ENCODE results near the gene MST1R.

Gene MST1R

DNA sequence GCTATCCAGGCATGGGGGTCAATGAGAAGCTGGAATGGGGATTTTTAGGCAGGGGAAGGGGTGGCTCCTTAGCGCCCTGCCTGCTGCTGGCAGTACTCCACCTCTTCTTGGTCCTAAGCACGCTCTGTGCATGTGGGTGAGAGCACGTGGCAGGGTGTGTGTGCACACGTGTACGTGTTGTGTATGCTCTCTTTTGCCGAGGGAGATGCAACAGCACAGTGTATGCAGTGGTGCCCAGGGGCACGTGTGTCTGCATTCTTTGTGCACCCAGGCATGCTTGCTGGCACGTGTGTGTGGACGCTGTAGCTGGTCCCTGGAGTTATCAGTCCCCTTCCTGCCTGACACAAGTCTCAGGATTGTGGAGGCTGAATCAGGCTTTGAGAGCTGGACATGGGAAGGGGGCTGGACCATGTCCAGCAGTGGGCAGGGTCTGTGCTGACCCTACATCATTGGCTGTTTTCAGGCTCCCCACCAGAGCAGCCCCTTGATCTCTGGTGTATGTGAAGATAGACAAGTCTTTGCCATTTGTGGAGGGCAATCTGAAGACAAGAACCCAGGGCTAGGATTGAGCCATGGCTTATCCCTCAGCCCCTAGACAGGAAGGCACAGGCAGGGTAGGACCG, 32.0 kb downstream of the MST1R start:
- H3K4me3 ChIP-seq (ENCODE audit: low read length in 2 of 2): peak overlapping the region in 1 of 2 donors; percentile 32
- peak overlapping the region; percentile 31 for H2AK5ac ChIP-seq (ENCODE audit: low read depth, low read length)
- no peaks in the 10 kb centered on the region for H3K36me3 ChIP-seq (replicated peaks in 1 of 2; ENCODE audit: control insufficient read depth in 2 of 2, insufficient read depth in 2 of 2, low read length in 2 of 2)
- peak overlapping the region; percentile 35 for H2BK5ac ChIP-seq (ENCODE audit: low read length)
- H3K23ac ChIP-seq (ENCODE audit: low read depth, low read length, poor library complexity): peak overlapping the region; percentile 37
- H3K27me3 ChIP-seq (ENCODE audit: control insufficient read depth in 3 of 3, insufficient read depth in 3 of 3, low read depth in 1 of 3, low read length in 3 of 3): peaks cover 0 to 3% (median 0%) of the 10 kb centered on the region in 3 experiments
- peak overlapping the region; percentile 46 for H3K9ac ChIP-seq (ENCODE audit: low read depth, low read length, poor library complexity)
- no CpG with 5 or more reads among the region's 10 CpGs for WGBS, 2 donors (ENCODE audit: extremely low coverage in 2 of 2, insufficient read length in 2 of 2, insufficient replicate concordance in 1 of 2)
- peak overlapping the region; percentile 62 for H2AFZ ChIP-seq (ENCODE audit: low read length)
- peak overlapping the region; percentile 66 for H3K18ac ChIP-seq (ENCODE audit: low read length)
- peak overlapping the region; percentile 12 for H2BK12ac ChIP-seq (ENCODE audit: low read length)
- H3K27ac ChIP-seq (replicated peaks; ENCODE audit: low read length): no peak overlapping the region
- H3K79me1 ChIP-seq (ENCODE audit: low read depth, low read length): peaks cover 2% of the 10 kb centered on the region
- H4K8ac ChIP-seq (ENCODE audit: low read depth, low read length): no peak overlapping the region
- no peak overlapping the region for H4K91ac ChIP-seq (ENCODE audit: low read depth, low read length, poor library complexity)
- peak overlapping the region; percentile 72 for H2BK15ac ChIP-seq (ENCODE audit: low read length)
- peaks cover 31 to 57% of the 10 kb centered on the region in 2 donors for H3K4me1 ChIP-seq (ENCODE audit: control insufficient read depth in 2 of 2, insufficient read depth in 1 of 2, low read depth in 1 of 2, low read length in 2 of 2)
- H3K4me2 ChIP-seq (ENCODE audit: insufficient read depth, low read length, poor library complexity, severe bottlenecking): no peak overlapping the region
- DNase-seq (ENCODE audit: low spot score): no peak
- peak overlapping the region; percentile 10 for H3K14ac ChIP-seq (ENCODE audit: low read length)
- H3K9me3 ChIP-seq (replicated peaks in 1 of 2; ENCODE audit: control insufficient read depth in 2 of 2, insufficient read depth in 1 of 2, low read depth in 1 of 2, low read length in 2 of 2): peaks cover 0 to 1% of the 10 kb centered on the region in 2 donors
- H2BK120ac ChIP-seq (ENCODE audit: low read depth, low read length): no peak overlapping the region
- no peak overlapping the region for H3K4ac ChIP-seq (ENCODE audit: low read length)

DNA sequence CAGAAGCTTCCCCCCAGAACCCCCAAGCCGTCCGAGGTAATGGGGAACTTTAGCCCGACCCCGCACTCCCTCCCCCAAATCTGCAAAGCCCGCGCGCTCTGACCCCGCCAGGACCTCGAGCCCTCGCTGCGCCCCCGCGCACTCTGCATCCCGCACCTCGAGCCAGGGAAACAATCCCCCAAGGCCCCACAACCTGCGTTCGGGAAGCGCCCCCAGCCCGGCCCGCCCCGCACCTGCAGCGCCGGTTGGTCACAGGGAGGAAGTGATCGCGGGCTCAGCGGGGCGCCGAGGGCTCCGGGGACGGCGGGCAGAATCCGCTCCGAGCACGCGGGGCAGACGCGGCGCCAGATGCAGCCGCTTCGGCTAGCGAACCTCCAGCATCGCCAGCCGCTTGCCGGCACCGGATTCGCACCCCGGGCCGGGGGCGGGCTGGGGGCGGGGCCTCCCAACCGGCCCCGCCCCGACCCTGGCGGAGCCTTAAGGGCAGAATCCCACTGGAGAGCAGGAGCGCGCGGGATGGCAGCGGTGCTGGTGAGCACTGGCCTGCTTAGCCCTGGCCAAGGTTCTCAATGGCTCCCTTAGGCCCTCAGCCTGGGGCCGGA, 34.0 kb downstream of the MST1R start, which contains the start of gene CAMKV:
Gene CAMKV (minus strand): TSS at position 382 of the 602 bp plus-strand sequence. CDS start 7,518 bp downstream, outside the sequence.
- H3K36me3 ChIP-seq (replicated peaks in 1 of 2; ENCODE audit: control insufficient read depth in 2 of 2, insufficient read depth in 2 of 2, low read length in 2 of 2): no peaks in the 10 kb centered on the region
- DNase-seq (ENCODE audit: low spot score): peak; percentile 39
- peak within 1 kb of the TSS; percentile 54 for H3K9ac ChIP-seq (ENCODE audit: low read depth, low read length, poor library complexity)

DNA sequence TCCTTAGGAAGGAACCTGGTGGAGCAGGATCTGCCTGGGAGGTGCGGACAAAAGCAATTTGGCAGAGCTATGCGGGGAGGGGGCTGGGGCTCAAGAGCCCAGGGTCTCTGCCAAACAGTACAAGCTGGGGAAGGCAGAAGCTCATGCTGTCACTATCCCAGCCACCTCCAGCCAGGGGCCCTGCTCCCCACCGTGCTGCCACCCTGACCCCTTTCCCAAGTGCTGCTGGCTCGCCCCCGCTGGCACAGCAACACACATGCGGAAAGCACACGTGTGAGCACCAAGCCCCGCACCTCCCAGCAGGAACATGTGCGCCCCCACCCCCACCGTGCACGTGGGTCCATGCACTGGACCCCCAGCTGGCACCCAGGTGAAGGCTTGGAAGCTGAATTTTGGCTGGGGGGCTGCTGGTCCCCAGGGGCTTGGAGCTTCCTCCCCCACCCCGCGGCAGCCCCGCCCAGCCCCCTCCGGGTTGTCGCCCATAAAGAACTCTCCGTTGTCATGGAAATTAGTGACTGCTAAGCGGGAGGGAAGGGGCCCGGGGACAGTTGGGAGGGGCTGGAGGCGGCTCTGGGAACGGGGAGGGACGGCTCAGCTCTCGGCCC, 34.7 kb downstream of the MST1R start:
- Histone ChIP-seq H2BK15ac (ENCODE audit: low read length) (no peak overlapping the region), H3K4me3 (ENCODE audit: low read length in 2 of 2) (peak overlapping the region; percentile 64 to 79), H3K36me3 (replicated peaks in 1 of 2; ENCODE audit: control insufficient read depth in 2 of 2, insufficient read depth in 2 of 2, low read length in 2 of 2) (no peaks in the 10 kb centered on the region), H3K79me1 (ENCODE audit: low read depth, low read length) (peaks cover 5% of the 10 kb centered on the region), H3K4ac (ENCODE audit: low read length) (no peak overlapping the region), H4K91ac (ENCODE audit: low read depth, low read length, poor library complexity) (no peak overlapping the region), H2BK120ac (ENCODE audit: low read depth, low read length) (no peak overlapping the region), H2BK5ac (ENCODE audit: low read length) (peak overlapping the region; percentile 48), H3K4me2 (ENCODE audit: insufficient read depth, low read length, poor library complexity, severe bottlenecking) (peak overlapping the region; percentile 93), H3K27ac (replicated peaks; ENCODE audit: low read length) (no peak overlapping the region), H3K9ac (ENCODE audit: low read depth, low read length, poor library complexity) (peak overlapping the region; percentile 54), H3K23ac (ENCODE audit: low read depth, low read length, poor library complexity) (peak overlapping the region; percentile 86), H2BK12ac (ENCODE audit: low read length) (no peak overlapping the region), H2AK5ac (ENCODE audit: low read depth, low read length) (no peak overlapping the region), H3K14ac (ENCODE audit: low read length) (peak overlapping the region; percentile 92), H3K18ac (ENCODE audit: low read length) (peak overlapping the region; percentile 50), H4K8ac (ENCODE audit: low read depth, low read length) (peak overlapping the region; percentile 24), H2AFZ (ENCODE audit: low read length) (peak overlapping the region; percentile 90), H3K9me3 (replicated peaks in 1 of 2; ENCODE audit: control insufficient read depth in 2 of 2, insufficient read depth in 1 of 2, low read depth in 1 of 2, low read length in 2 of 2) (peaks cover 0 to 1% of the 10 kb centered on the region in 2 donors), H3K27me3 (ENCODE audit: control insufficient read depth in 3 of 3, insufficient read depth in 3 of 3, low read depth in 1 of 3, low read length in 3 of 3) (peaks cover 0 to 3% (median 0%) of the 10 kb centered on the region in 3 experiments), H3K4me1 (ENCODE audit: control insufficient read depth in 2 of 2, insufficient read depth in 1 of 2, low read depth in 1 of 2, low read length in 2 of 2) (peaks cover 33 to 66% of the 10 kb centered on the region in 2 donors)
- DNase-seq (ENCODE audit: low spot score): no peak
- no CpG with 5 or more reads among the region's 23 CpGs for WGBS, 2 donors (ENCODE audit: extremely low coverage in 2 of 2, insufficient read length in 2 of 2, insufficient replicate concordance in 1 of 2)

More for the DNA sequence above, 34.0 kb downstream of the MST1R start, which contains the start of gene CAMKV:
- Histone ChIP-seq H2BK12ac (ENCODE audit: low read length) (no peak within 1 kb of the TSS), H4K91ac (ENCODE audit: low read depth, low read length, poor library complexity) (no peak within 1 kb of the TSS), H3K14ac (ENCODE audit: low read length) (peak within 1 kb of the TSS; percentile 92), H3K4ac (ENCODE audit: low read length) (no peak within 1 kb of the TSS), H3K18ac (ENCODE audit: low read length) (peak within 1 kb of the TSS; percentile 74), H3K4me2 (ENCODE audit: insufficient read depth, low read length, poor library complexity, severe bottlenecking) (peak within 1 kb of the TSS; percentile 93), H3K27ac (replicated peaks; ENCODE audit: low read length) (no peak within 1 kb of the TSS), H3K9me3 (replicated peaks in 1 of 2; ENCODE audit: control insufficient read depth in 2 of 2, insufficient read depth in 1 of 2, low read depth in 1 of 2, low read length in 2 of 2) (peaks cover 0 to 1% of the 10 kb centered on the region in 2 donors), H3K23ac (ENCODE audit: low read depth, low read length, poor library complexity) (peak within 1 kb of the TSS; percentile 86), H2AFZ (ENCODE audit: low read length) (peak within 1 kb of the TSS; percentile 90), H3K79me1 (ENCODE audit: low read depth, low read length) (peaks cover 7% of the 10 kb centered on the region), H2BK5ac (ENCODE audit: low read length) (peak within 1 kb of the TSS; percentile 48), H4K8ac (ENCODE audit: low read depth, low read length) (peak within 1 kb of the TSS; percentile 24), H3K4me3 (ENCODE audit: low read length in 2 of 2) (peak within 1 kb of the TSS; percentile 64 to 79), H2BK15ac (ENCODE audit: low read length) (peak within 1 kb of the TSS; percentile 86), H2AK5ac (ENCODE audit: low read depth, low read length) (peak within 1 kb of the TSS; percentile 57), H3K27me3 (ENCODE audit: control insufficient read depth in 3 of 3, insufficient read depth in 3 of 3, low read depth in 1 of 3, low read length in 3 of 3) (peaks cover 0 to 3% (median 0%) of the 10 kb centered on the region in 3 experiments), H3K4me1 (ENCODE audit: control insufficient read depth in 2 of 2, insufficient read depth in 1 of 2, low read depth in 1 of 2, low read length in 2 of 2) (peaks cover 32 to 66% of the 10 kb centered on the region in 2 donors), H2BK120ac (ENCODE audit: low read depth, low read length) (no peak within 1 kb of the TSS)
- no CpG with 5 or more reads among the region's 59 CpGs for WGBS, 2 donors (ENCODE audit: extremely low coverage in 2 of 2, insufficient read length in 2 of 2, insufficient replicate concordance in 1 of 2)

All from neuronal stem cell (in vitro differentiated cells).